Astrocyte of the hippocampus (primary cell): ENCODE data around the gene LRRC14B.
A peak's percentile ranks its signal among the peaks of the same experiment; 100 is the strongest.
"Not testable (repeated sequence)": the region's sequence is repeated elsewhere in the genome, so short reads cannot be mapped to it uniquely, and the experiment has no call there.

Experiments
- DNase-seq: peaks from one replicate; pipeline ENCODE4 v3.0.0; 2011; ENCODE audit warnings: low read depth, low spot score

LRRC14B gene

GRCh38 chr5:160173-160510 lies 31.2 kb upstream of the LRRC14B start:
- DNase-seq, result peak; percentile 83

- DNase-seq, result no peak
Measured at GRCh38 chr5:160921-161802, 30.1 kb upstream of the LRRC14B start.

GRCh38 chr5:161803-162110 lies 29.5 kb upstream of the LRRC14B start:
- no peak for DNase-seq

DNA sequence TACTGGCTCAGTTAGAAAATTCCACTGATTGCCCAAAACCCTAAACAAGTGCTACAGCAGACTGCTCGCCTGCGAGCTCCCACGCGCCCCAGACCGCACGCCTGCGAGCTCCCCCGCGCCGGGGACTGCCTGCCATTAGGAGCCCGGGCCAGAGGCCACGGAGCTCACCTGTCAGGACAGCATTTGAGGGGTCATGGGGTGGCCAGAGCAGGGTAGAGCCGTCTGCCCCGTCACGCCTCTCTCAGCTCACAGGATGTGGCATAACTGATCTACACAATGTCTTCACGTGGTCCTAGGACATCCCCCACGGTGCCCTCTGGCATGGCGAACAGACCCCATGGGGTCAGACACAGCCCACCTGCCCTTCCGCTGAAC lies 29.1 kb upstream of the LRRC14B start:
- DNase-seq, result no peak

- DNase-seq, result no peak
Measured at GRCh38 chr5:162565-163337, 28.5 kb upstream of the LRRC14B start.

DNA sequence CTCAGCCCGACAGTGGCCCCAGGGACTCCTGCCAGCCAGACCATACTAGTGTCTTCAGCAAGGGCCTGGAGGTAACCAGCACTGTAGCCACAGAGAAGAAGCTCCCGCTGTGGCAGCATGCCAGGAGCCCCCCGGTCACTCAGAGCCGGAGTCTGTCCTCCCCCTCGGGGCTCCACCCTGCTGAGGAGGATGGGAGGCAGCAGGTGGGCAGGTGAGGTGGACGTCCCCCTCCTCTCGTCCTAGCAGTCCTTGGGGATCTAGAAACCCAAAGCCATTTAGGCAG lies 28.0 kb upstream of the LRRC14B start:
- no peak for DNase-seq

DNA sequence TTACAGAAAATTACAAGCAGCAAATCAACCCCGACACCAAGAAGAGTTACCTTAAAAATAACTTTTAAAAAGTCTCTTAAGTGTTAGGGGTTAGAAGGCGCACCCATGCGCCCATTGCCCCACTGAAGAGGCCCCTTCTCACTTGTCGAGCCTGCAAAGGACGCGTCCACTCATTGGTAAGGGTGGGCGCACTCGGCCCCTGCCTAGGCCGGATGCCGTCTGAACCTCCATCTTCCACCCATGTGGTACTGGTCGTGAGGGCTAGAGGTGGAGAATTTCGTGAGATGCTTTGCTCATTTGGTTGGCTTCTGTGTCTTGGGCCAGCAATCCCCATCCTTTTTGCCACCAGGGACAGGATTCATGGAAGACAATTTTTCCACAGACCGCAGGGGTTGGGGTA lies 27.5 kb upstream of the LRRC14B start:
- no peak for DNase-seq

- no peak for DNase-seq
Measured at GRCh38 chr5:164244-164643, 27.1 kb upstream of the LRRC14B start.

- not testable (repeated sequence) for DNase-seq
Measured at GRCh38 chr5:164783-165182, 26.5 kb upstream of the LRRC14B start.

DNA sequence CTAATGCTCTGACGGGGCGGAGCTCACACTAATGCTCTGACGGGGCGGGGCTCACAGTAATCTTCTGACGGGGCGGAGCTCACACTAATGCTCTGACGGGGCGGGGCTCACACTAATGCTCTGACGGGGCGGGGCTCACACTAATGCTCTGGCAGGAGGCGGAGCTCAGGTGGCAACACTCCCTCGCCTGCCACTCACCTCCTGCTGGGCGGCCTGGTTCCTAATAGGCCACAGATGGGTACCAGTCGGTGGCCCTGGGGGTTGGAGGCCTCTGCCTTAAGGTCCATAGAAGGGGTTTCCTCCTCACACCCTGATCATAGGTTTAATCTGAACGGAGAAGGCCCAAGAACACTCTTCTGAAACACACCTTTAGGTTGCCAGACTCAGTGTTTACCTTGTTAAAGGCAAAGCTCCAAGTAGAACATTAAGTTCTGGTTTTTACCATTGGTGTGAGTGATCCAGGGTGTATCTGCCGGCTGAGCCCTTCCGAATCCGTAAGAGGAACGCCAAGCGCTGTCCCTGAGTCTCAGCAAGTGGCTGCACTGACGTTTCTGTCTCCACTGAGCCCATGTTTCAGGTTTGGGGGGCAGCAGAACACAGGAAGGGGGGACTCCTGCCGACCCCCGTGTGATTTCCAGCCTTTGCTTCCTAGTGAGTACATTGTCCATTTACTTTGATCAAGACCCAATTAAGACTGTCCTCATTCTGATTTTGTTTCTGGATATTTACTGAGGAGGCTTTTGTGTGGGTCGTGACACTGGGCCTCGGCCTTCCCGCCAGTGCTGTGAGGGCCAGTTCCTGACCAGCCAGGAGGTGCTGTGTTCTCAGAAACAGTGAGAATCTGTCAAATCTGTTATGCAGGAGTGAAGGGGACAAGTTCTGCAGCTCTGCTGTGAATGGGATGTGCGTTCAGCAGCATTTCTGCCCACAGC lies 24.6 kb upstream of the LRRC14B start:
- DNase-seq, result no peak

- DNase-seq, result no peak
Measured at GRCh38 chr5:167511-167910, 23.8 kb upstream of the LRRC14B start.

GRCh38 chr5:167982-168660 lies 23.2 kb upstream of the LRRC14B start:
- peak; percentile 97 for DNase-seq

- DNase-seq, result no peak
Measured at GRCh38 chr5:169071-169727, 22.1 kb upstream of the LRRC14B start.

DNA sequence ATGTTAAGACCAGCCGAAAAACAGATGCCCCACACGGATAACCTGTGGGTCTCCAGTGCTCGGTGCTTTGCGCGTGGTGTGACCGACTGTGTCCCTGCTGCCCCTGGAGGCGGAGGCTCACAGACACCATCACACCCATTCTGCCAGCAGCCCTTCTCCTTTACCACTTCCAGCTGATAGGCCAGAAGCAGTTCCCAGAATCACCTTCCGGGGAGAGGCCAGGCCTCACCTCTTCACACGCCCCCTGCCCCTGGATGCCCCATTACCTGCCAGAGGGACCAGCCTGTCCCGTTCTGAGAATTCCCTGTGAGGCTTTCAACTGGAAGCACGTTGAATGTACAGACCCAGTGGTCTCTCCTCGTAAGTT lies 21.6 kb upstream of the LRRC14B start:
- DNase-seq, result no peak

DNA sequence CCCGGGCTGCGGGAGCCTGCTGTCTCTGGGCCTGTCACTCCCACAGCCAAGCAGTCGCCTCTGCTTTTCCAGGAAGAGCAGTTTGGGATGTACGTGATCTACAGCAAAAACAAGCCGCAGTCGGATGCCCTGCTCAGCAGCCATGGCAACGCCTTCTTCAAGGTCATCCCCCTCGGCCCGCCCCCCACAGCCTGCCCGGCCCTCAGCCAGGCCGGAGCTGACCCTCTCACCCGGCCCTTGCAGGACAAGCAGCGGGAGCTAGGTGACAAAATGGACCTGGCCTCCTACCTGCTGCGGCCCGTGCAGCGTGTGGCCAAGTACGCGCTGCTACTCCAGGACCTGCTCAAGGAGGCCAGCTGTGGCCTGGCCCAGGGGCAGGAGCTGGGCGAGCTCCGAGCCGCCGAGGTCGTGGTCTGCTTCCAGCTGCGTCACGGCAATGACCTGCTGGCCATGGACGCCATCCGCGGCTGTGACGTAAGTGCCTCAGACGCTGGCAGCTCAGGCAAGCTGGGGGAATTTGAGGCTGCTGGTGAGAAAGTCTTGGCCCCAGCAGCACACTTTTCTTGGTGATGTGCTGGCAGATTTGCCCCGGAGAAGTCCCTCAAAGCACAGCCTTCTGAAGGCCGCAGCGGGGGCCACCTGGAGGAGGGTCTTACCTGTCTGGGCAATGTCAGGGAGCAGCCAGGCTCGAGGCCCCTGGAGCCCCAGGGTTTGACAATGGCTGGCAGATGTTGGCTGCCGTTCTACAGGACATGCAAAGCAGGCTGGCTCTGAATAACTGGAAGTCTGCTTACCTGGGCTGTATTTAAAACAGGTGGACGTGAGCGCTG lies 20.1 kb upstream of the LRRC14B start:
- no peak for DNase-seq

DNA sequence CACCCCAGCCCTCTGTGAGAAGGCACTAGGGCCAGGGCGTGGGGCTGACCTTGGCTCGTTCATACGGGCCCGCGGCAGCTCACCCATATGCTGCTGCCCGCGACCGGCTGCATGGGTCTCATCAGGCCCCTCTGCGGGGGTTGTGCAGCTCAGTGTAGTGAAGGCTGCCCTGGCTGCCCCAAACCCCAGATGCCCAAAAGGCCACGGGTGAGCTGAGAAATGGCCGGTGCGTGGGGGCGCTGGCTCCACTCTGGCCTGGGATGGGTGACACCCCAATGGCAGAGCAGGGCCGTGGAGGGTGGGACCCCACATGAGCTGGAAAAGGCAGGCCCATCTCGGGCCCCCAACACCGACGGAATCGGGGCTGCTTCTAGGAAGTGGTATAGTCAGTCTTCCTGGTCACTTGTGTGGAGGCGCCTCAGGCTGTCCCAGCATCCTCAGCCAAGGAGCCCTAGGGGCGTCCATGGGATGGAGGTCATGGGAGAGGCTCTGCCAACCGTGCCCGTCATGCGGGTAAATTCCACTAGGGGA lies 19.4 kb upstream of the LRRC14B start:
- DNase-seq, result no peak

DNA sequence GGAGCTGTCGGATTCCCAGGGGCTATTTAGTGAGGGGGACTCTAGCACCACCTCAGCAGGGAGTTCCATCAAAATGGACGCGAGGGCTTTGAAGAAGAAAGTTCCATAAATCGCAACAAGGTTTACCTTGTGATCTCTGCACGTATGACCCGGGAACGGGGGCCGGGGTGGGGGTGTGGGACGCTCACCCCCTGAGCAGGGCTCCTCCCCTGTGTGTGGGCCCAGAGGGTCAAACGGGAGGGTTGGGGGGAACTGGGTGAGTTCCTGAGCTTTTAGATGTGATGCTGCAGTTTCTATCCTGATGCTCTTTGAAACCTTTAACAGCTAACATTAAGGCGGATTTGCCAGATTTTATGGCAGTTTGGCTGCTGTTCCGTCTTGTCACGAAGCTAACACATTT lies 18.9 kb upstream of the LRRC14B start:
- DNase-seq, result no peak

- no peak for DNase-seq
Measured at GRCh38 chr5:172841-173251, 18.4 kb upstream of the LRRC14B start.

GRCh38 chr5:173392-174290 lies 17.7 kb upstream of the LRRC14B start:
- DNase-seq, result no peak
